HG02885 (cell line): ENCODE data around the gene IFNA7.
"Not testable (repeated sequence)": the region's sequence is repeated elsewhere in the genome, so short reads cannot be mapped to it uniquely, and the experiment has no call there.

Source experiments
- ATAC-seq: cut with Tn5 transposase; IDR thresholded peaks from one replicate; pipeline ENCODE4 v1.9.1; 2021; ENCODE audit warnings: mild to moderate bottlenecking; ENCODE audit not compliant: unreplicated experiment, poor library complexity

The IFNA7 gene

DNA sequence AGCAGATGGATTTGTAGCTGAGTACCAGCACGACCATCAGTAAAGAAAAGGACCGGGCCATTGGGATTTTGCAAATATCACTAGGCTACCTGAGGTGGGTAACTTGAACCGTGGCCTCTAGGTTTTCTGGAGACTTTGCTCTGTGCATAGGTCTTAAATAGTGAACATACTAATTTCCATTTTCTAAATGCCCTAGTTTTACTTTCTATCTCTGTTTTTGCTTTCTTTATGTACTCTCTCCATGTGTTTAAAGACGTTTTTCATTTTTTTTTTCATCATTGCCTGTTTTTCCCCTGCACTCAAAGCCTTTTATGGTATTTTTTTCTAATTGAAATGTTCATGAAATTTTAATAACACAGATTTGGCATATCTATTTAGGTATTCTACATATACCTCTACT, at the start of gene IFNA7:
Gene IFNA7, minus strand, starts transcription at position 101 of the 400 bp plus-strand sequence. Its CDS starts 40 bp downstream, at position 61.
- not testable (repeated sequence) for ATAC-seq

DNA sequence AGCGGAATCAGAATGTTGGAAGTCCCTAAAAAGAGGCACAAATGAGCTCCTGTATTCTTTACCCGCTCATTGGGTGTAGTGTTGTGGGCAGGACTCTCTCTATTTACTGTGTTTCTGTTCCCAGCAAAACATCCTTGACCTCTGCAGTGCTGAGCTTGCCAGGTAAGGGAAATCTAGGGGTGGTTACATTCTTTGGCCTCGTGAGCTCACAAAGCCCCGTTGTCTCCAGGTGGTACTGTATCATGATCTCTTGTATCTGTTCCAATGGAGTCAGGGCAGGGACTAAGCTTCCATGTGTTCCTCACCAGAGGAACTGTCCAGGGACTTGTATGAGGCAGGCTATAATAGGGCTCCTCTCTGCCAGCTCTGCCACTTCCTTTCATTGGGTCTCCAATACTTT, 49.6 kb upstream of the IFNA7 start:
- no peak for ATAC-seq

DNA sequence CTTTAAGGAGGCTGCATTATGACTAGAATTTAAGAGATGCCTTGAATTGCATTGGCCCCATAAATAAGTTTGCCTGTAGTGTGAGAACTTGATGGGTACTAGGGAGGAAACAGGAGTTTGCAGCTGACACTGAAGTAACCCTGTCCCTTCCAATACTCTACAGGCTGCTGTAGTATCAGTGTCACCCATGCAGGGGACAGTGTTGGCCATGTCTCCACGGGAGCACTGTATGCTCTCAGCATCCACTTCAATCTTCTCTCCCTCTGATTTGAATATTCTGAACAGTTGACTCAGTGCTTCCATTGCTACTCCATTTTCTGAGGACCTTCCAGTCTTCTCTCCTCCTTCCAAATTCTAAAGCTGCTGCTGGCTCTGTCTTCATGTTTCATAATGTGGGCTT, 49.2 kb upstream of the IFNA7 start:
- ATAC-seq, result no peak

DNA sequence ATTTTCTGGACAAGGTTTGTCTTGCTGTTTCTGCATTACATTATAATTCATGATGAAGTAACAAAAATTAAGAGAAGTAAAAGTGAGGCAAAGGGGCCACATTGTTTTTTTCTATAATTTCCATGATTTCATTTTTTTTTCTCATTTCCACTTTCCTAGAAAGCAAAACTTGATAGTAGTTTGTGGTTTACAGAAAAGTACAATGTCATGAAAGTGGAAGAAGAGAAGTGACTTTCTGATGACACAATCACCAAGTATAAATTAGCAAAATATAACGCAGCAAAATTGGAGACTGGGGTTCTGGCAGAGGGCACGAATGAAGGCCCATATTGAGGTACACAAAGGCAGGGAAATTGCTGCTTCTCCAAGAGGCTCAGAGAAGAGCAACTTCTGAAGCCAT, 42.8 kb upstream of the IFNA7 start:
- peak; percentile 71 for ATAC-seq

DNA sequence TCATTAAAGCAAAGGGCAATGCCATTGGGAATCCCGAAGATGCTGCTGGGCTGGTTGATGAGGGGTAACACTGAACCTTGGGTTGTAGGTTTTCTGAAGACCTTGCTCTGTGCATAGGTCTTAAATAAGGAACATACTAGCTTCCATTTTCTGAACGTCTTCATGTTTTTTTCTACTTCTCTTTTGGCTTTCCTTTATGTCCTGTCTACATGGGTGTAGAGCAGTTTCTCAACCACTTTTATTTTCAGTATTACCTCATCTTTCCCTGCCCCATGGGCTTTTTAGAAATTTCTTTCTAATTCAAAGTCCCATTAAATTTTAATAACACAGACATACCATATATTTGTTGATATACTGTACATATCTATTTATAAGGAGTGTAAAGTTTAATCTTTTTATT, 37.9 kb upstream of the IFNA7 start, which contains the start of gene IFNA14:
Gene IFNA14, minus strand, starts transcription at position 95 of the 400 bp plus-strand sequence. Its CDS starts 70 bp downstream, at position 25.
- peak; percentile 48 for ATAC-seq

DNA sequence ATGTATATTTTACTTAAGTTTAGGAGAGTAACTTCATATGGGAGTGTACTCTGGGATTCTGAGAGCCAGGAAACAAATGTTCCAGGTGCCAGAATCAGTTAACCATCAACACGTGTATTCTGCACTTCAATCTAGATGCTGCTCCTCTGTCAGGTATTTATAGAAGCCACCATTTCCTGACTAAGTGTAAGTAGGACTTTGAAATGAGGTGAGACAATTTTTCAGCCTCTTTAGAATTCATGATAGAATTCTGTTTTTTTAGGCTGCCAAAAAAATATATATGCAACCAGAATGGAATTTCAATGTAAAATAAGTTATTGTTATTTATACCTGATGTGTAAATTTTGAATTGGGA, 34.3 kb upstream of the IFNA7 start:
- not testable (repeated sequence) for ATAC-seq

DNA sequence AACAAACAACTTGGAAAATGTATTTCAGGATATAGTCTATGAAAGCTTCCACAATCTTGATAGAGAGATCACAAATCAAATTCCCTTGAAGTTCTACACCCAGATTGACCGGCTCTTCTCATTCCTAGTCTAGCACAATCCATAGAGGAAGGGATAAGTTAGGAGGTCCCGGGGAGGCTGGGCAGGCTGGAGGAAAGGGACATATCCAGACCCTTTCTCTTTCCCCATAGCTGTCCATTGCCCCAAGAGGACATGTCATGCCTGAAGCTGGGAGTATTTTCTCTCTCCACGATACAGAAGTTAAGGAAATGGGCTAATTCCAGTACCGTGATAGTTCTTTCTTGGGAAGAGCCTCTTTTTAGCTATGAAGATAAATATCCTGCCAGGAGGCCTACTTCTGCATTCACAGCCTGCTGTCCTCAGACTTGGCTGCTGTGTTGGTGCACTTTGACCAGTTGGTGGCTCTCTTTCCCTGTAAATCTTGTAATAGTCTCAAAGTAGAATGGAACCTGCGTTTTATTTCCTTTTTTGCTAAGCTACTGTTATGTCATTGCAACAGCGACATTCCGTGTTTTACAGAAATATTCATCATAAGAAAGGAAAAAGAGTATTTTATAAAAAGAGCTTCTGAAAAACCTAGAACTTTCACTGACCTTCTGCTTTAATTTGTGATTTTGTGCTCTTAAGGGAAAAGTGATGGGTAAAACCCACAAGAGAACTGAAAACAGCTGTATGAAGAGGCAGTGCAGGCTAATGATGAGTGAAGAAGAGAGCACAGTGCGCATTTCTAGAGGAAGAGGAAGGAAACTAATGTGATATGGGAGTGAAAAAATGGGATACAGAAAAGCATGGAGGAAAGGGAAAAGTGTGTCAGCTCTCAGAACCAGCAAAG, 33.7 kb upstream of the IFNA7 start:
- ATAC-seq, result peak; percentile 85

DNA sequence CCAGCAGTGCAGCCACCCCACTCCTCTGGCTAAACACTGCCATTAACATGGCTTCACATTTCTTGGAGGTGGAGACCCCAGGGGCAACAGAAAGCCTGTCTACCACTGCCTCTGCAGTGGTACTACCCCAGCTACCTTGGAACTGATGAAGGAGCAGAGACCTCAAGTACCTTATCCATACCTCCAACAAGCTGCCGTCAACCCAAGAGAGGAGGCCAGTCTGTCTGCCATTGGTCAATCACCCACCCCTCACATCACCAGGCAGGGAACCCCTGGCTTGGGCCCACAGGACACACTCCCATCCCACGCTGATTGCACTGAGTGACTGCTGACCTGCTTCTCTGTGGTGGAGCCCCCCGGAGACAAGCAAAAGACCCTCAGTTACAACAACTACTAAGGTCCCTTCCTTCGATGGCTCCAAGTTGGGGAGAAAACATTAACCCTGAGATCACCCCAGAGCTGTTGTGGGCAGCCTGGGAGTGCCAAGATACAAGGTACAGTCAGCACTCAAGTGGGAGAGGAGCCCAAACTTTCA, 32.2 kb upstream of the IFNA7 start:
- no peak for ATAC-seq

DNA sequence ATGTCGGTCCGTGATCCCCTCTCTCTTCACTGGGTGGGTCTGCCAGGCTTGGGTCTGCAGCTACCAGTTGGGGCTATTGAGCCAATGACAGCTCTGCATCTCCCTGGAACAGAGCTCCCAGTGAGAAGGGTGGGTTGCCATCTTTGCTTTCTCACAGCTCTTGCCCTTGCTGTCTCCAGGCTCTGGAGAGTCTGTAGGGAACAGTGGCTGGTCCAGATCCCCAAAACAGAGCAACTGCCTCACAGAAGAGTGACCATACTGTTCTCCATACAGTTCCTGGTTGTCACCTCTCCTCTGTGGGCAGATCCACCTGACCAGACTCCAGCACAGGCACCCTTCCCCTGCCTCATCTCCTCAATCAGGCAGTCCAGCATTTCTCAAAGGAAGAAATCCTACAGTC, 31.3 kb upstream of the IFNA7 start:
- no peak for ATAC-seq

DNA sequence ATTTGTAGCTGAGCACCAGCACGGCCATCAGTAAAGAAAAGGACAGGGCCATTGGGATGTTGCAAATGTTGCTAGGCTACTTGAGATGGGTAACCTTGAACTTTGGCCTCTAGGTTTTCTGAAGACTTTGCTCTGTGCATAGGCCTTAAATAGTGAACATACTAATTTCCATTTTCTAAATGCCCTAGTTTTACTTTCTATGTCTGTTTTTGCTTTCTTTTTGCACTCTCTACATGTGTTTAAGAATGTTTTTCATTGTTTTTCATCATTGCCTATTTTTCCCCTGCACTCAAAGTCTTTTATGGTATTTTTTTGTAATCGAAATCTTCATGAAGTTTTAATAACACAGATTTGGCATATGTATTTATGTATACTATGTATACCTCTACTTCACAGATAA, 26.1 kb upstream of the IFNA7 start, which contains the start of gene IFNA17:
Gene IFNA17, minus strand, starts transcription at position 101 of the 400 bp plus-strand sequence. Its CDS starts 49 bp downstream, at position 52.
- ATAC-seq, result no peak

DNA sequence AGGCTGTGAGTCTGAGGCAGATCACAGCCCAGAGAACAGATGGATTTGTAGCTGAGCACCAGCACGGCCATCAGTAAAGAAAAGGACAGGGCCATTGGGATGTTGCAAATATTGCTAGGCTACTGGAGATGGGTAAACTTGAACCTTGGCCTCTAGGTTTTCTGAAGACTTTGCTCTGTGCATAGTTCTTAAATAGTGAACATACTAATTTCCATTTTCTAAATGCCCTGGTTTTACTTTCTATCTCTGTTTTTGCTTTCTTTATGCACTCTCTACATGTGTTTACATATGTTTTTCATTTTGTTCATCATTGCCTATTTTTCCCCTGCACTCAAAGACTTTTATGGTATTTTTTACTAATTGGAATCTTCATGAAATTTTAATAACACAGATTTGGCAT, 15.2 kb upstream of the IFNA7 start, which contains the start of gene IFNA16:
Gene IFNA16, minus strand, starts transcription at position 101 of the 400 bp plus-strand sequence. Its CDS starts 6 bp downstream, at position 95.
- ATAC-seq, result not testable (repeated sequence)

DNA sequence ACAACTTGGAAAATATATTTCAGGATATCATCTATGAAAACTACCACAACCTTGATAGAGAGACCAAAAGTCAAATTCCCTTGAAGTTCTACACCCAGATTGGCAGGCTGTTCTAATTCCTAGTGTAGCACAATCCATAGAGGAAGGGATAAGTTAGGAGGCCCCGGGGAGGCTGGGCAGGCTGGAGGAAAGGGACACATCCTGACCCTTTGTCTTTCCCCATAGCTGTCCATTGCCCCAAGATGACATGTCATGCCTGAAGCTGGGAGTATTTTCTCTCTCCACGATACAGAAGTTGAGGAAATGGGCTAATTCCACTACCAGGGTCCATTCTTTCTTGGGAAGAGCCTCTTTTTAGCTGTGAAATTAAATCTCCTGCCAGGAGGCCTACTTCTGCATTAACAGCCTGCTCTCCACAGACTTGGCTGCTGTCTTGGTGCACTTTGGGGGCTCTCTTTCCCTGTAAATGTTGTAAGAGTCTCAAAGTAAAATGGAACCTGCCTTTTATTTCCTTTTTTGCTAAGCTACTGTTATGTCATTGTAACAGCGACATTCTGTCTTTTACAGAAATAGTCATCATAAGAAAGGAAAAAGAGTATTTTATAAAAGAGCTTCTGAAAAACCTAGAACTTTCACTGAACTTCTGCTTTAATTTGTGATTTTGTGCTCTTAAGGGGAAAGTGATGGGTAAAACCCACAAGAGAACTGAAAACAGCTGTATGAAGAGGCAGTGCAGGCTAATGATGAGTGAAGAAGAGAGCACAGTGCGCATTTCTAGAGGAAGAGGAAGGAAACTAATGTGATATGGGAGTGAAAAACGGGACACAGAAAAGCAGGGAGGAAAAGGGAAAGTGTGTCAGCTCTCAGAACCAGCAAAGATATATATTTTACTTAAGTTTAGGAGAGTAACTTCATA, 11.7 kb upstream of the IFNA7 start:
- peak; percentile 81 for ATAC-seq

DNA sequence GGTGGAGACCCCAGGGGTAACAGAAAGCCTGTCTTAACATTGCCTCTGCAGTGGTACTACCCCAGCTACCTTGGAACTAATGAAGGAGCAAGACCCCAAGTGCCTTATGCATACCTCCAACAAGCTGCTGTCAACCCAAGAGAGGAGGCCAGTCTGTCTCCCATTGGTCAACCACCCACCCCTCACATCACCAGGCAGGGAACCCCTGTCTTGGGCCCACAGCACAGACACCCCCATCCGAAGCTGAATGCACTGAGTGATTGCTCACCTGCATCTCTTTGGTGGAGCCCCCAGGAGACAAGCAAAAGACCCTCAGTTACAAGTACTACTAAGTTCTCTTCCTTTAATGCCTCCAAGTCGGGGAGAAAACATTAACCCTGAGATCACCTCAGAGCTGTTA, 10.2 kb upstream of the IFNA7 start:
- ATAC-seq, result not testable (repeated sequence)

DNA sequence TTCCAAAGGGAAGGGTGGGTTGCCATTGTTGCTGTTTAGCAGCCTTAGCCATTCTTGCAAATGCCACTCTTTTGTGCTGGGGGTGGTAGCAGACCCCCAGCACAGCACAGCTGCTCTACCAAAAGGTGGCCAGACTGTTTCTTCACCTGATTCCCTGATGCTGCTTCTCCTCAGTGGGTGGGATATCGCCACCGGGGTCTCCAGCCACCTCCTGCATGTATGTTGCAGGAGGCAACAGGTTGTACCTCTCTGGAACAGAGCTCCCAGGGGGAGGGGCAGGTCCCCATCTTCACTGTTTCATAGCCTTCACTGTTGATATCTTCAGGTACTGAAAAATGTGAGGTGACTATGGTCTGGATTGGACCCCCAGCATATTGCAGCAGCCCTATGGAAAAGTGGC, 8.8 kb upstream of the IFNA7 start:
- ATAC-seq, result not testable (repeated sequence)

DNA sequence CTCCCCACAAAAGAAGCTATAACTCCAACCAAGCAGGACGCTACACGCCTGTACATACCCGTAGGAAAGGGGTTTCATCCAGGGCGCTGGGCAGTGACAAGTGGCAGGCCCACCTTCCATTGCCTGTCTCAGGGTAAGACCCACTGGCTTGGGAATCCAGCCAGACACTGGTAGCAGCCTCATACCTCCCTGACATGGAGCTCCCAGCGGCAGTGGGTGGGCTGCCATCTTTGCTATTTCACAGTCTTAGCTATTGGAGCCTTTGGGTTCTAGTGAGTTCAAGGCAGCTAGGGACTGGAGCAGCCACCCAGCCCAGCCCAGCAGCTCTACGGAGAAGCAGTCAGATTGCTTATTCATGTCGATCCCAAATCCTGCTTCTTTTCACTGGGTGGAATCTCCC, 8.3 kb upstream of the IFNA7 start:
- ATAC-seq, result no peak

DNA sequence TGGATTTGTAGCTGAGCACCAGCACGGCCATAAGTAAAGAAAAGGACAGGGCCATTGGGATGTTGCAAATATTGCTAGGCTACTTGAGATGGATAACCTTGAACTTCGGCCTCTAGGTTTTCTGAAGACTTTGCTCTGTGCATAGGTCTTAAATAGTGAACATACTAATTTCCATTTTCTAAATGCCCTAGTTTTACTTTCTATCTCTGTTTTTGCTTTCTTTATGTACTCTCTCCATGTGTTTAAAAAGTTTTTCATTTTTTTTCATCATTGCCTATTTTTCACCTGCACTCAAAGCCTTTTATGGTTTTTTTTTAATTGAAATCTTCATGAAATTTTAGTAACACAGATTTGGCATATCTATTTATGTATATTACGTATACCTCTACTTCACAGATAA, 5.0 kb upstream of the IFNA7 start, which contains the start of gene IFNA10:
Gene IFNA10, minus strand, starts transcription at position 101 of the 400 bp plus-strand sequence. Its CDS starts 46 bp downstream, at position 55.
- ATAC-seq, result not testable (repeated sequence)

DNA sequence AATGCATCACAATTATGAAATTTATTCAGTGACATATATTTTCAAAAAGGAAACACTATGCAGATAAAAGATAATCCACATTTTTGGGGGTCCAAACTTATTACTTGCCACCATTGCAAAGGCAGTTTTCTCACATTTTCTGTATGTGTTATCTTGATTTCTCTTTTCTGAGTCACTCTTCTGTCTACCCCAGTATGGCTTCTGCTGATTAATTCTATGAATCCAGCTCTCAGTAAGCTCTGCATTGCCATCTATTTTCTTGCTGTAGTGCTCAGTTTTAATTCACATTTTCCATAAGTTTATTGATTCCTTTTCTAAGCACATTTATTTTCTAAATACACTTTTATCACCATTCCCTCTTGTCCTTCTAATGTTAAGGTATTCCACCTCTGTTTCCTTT, 3.2 kb upstream of the IFNA7 start:
- ATAC-seq, result no peak

DNA sequence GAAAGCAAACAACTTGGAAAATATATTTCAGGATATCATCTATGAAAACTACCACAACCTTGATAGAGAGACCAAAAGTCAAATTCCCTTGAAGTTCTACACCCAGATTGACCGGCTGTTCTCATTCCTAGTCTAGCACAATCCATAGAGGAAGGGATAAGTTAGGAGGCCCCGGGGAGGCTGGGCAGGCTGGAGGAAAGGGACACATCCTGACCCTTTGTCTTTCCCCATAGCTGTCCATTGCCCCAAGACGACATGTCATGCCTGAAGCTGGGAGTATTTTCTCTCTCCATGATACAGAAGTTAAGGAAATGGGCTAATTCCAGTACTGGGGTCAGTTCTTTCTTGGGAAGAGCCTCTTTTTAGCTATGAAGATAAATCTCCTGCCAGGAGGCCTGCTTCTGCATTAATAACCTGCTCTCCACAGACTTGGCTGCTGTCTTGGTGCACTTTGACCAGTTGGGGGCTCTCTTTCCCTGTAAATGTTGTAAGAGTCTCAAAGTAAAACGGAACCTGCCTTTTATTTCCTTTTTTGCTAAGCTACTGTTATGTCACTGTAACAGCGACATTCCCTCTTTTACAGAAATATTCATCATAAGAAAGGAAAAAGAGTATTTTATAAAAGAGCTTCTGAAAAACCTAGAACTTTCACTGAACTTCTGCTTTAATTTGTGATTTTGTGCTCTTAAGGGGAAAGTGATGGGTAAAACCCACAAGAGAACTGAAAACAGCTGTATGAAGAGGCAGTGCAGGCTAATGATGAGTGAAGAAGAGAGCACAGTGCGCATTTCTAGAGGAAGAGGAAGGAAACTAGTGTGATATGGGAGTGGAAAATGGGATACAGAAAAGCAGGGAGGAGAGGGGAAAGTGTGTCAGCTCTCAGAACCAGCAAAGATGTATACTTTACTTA, 6.9 kb downstream of the IFNA7 start:
- ATAC-seq, result peak; percentile 97

DNA sequence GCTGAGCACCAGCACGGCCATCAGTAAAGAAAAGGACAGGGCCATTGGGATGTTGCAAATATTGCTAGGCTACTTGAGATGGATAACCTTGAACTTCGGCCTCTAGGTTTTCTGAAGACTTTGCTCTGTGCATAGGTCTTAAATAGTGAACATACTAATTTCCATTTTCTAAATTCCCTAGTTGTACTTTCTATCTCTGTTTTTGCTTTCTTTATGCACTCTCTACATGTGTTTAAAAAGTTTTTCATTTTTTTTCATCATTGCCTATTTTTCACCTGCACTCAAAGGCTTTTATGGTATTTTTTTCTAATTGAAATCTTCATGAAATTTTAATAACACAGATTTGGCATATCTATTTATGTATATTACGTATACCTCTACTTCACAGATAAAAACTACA, 14.5 kb downstream of the IFNA7 start, which contains the start of gene IFNA4:
Gene IFNA4, minus strand, starts transcription at position 101 of the 400 bp plus-strand sequence. Its CDS starts 56 bp downstream, at position 45.
- not testable (repeated sequence) for ATAC-seq
